ENCODE results near the gene LTB4R2. TPM values are rescaled to one million over a fixed set of nuclear protein-coding genes. Genes with fewer than 3 reads are reported as not detected.

The LTB4R2 gene
- total RNA-seq, 2 experiments from 2014 or later: 15.7 to 37.6 TPM

GRCh38 chr14:24300326-24300980, 9.5 kb upstream of the LTB4R2 start:
- peaks cover 30% of the 10 kb centered on the region for H3K4me1 ChIP-seq (ENCODE audit: insufficient read depth, low read length, poor library complexity, severe bottlenecking)
- TF ChIP-seq CTCF (conservative IDR thresholded peaks at IDR 0.05; ENCODE audit: low read length) (no peak), EZH2phosphoT487 (IDR thresholded peaks at IDR 0.05; ENCODE audit: borderline replicate concordance, low read depth, low read length) (no peak)
- no peaks in the 10 kb centered on the region for H3K9me2 ChIP-seq (ENCODE audit: insufficient read depth, low read length)
- peaks cover 23% of the 10 kb centered on the region for H3K79me2 ChIP-seq (ENCODE audit: insufficient read depth, low read depth, low read length)
- intact Hi-C loops (cut with micrococcal nuclease; ENCODE audit: unreplicated experiment): no loop called here
- DNase-seq (ENCODE audit: low spot score): no peak
- CTCF ChIA-PET (ENCODE audit: unreplicated experiment): interaction anchor here (0.5 to 1.6 kb wide), 5 partner anchors 24 to 667 kb away, joined by 3 to 6 read pairs (median 3); partner anchors contain the start of gene TINF2
- H3K27ac ChIP-seq (ENCODE audit: low read depth, low read length, poor library complexity, severe bottlenecking): peak overlapping the region; percentile 38
- H3K4me2 ChIP-seq (ENCODE audit: low read length): peak overlapping the region; percentile 89
- peaks cover 11% of the 10 kb centered on the region; the same call in 1 of the 2 replicates for H4K20me1 ChIP-seq (ENCODE audit: insufficient read depth, low read length)
- H3K9me3 ChIP-seq (ENCODE audit: low read length): no peaks in the 10 kb centered on the region
- peaks cover 56% of the 10 kb centered on the region for H3K36me3 ChIP-seq (ENCODE audit: insufficient read depth, low read length)
- peak overlapping the region; percentile 44; the same call in 1 of the 2 replicates for H2AFZ ChIP-seq (ENCODE audit: low read length)
- POLR2A ChIA-PET: interaction anchor here (0.6 to 4.0 kb wide), 8 partner anchors 7 to 106 kb away, joined by 3 to 25 read pairs (median 5); partner anchors contain the start of genes CIDEB, LTB4R, LTB4R2 and MDP1
- H3K4me3 ChIP-seq (ENCODE audit: low read depth, low read length, poor library complexity, severe bottlenecking): peak overlapping the region; percentile 99
- no TSS peak for BruUV-seq (replicated peaks)

- no peaks in the 10 kb centered on the region for H3K9me3 ChIP-seq (ENCODE audit: low read length)
- ChIA-PET POLR2A (no interaction called here), CTCF (ENCODE audit: unreplicated experiment) (interaction anchor here (1.0 to 1.7 kb wide), 2 partner anchors 21 to 36 kb away, joined by 3 read pairs; partner anchors contain the start of gene RIPK3)
- no peak for DNase-seq (ENCODE audit: low spot score)
- peaks cover 23% of the 10 kb centered on the region for H3K79me2 ChIP-seq (ENCODE audit: insufficient read depth, low read depth, low read length)
- TF ChIP-seq EZH2phosphoT487 (IDR thresholded peaks at IDR 0.05; ENCODE audit: borderline replicate concordance, low read depth, low read length) (no peak), CTCF (conservative IDR thresholded peaks at IDR 0.05; ENCODE audit: low read length) (no peak)
- H3K9me2 ChIP-seq (ENCODE audit: insufficient read depth, low read length): no peaks in the 10 kb centered on the region
- H3K27ac ChIP-seq (ENCODE audit: low read depth, low read length, poor library complexity, severe bottlenecking): no peak overlapping the region
- peaks cover 81% of the 10 kb centered on the region for H3K36me3 ChIP-seq (ENCODE audit: insufficient read depth, low read length)
- no peak overlapping the region for H3K4me2 ChIP-seq (ENCODE audit: low read length)
- H3K4me1 ChIP-seq (ENCODE audit: insufficient read depth, low read length, poor library complexity, severe bottlenecking): peaks cover 15% of the 10 kb centered on the region
- intact Hi-C loops (cut with micrococcal nuclease; ENCODE audit: unreplicated experiment): no loop called here
- H4K20me1 ChIP-seq (ENCODE audit: insufficient read depth, low read length): peaks cover 11% of the 10 kb centered on the region; the same call in 1 of the 2 replicates
- no peak overlapping the region for H2AFZ ChIP-seq (ENCODE audit: low read length)
- BruUV-seq (replicated peaks): no TSS peak
- H3K4me3 ChIP-seq (ENCODE audit: low read depth, low read length, poor library complexity, severe bottlenecking): no peak overlapping the region
Measured at GRCh38 chr14:24304019-24304387, 5.9 kb upstream of the LTB4R2 start.

GRCh38 chr14:24307156-24307574, 2.8 kb upstream of the LTB4R2 start:
- ChIA-PET CTCF (ENCODE audit: unreplicated experiment) (interaction anchor here (0.5 to 3.1 kb wide), 4 partner anchors 62 to 125 kb away, joined by 3 to 17 read pairs (median 7); partner anchors contain the start of gene TINF2), POLR2A (interaction anchor here (1.4 kb wide), 1 partner anchor 8 kb away, joined by 3 read pairs; the partner anchor contains the start of genes DHRS1 and NOP9)
- no peaks in the 10 kb centered on the region for H3K9me3 ChIP-seq (ENCODE audit: low read length)
- TF ChIP-seq CTCF (conservative IDR thresholded peaks at IDR 0.05; ENCODE audit: low read length) (no peak), EZH2phosphoT487 (IDR thresholded peaks at IDR 0.05; ENCODE audit: borderline replicate concordance, low read depth, low read length) (no peak)
- H2AFZ ChIP-seq (ENCODE audit: low read length): no peak overlapping the region
- no peaks in the 10 kb centered on the region for H3K79me2 ChIP-seq (ENCODE audit: insufficient read depth, low read depth, low read length)
- no peak overlapping the region for H3K4me3 ChIP-seq (ENCODE audit: low read depth, low read length, poor library complexity, severe bottlenecking)
- TSS peak; percentile 43 for BruUV-seq (replicated peaks)
- no peak overlapping the region for H3K27ac ChIP-seq (ENCODE audit: low read depth, low read length, poor library complexity, severe bottlenecking)
- H3K4me1 ChIP-seq (ENCODE audit: insufficient read depth, low read length, poor library complexity, severe bottlenecking): peaks cover 18% of the 10 kb centered on the region
- peaks cover 97% of the 10 kb centered on the region for H3K36me3 ChIP-seq (ENCODE audit: insufficient read depth, low read length)
- no peak overlapping the region for H3K4me2 ChIP-seq (ENCODE audit: low read length)
- DNase-seq (ENCODE audit: low spot score): no peak
- intact Hi-C loops (cut with micrococcal nuclease; ENCODE audit: unreplicated experiment): no loop called here
- H3K9me2 ChIP-seq (ENCODE audit: insufficient read depth, low read length): no peaks in the 10 kb centered on the region
- no peaks in the 10 kb centered on the region for H4K20me1 ChIP-seq (ENCODE audit: insufficient read depth, low read length)

Data from OCI-LY7 (cell line).